Uterus (tissue), 4 donors: ENCODE data around the gene CSTF3. TPM values are rescaled to one million over a fixed set of nuclear protein-coding genes. Genes with fewer than 3 reads are reported as not detected.
"Not testable (repeated sequence)": the region's sequence is repeated elsewhere in the genome, so short reads cannot be mapped to it uniquely, and the experiment has no call there.

Source experiments
- DNase-seq, 2 donors: peaks; one replicate each; pipeline ENCODE4 v3.0.0-alpha.2; 2019 to 2020
- H3K27ac ChIP-seq, 2 donors: fragments of 200-600 bp; sonication (generic); 1 replicate in 1 of 2; 2 replicates in 1 of 2; pipeline ENCODE4 v1.5.1; 2016 to 2018
- H3K27me3 ChIP-seq, 2 donors: fragments of 200-600 bp; sonication (generic); one replicate each; pipeline ENCODE4 v1.5.1; 2018 to 2019; ENCODE audit warnings: control low read depth in 1 of 2
- H3K36me3 ChIP-seq, 2 donors: fragments of 200-600 bp; sonication (generic); one replicate each; pipeline ENCODE4 v1.5.1; 2019; ENCODE audit warnings: control low read depth in 1 of 2
- H3K4me1 ChIP-seq, 2 donors: fragments of 200-600 bp; sonication (generic); one replicate each; pipeline ENCODE4 v1.5.1; 2018 to 2019; ENCODE audit warnings: control low read depth in 1 of 2
- H3K4me3 ChIP-seq, 2 donors: fragments of 200-600 bp; sonication (generic); 1 replicate in 1 of 2; 2 replicates in 1 of 2; pipeline ENCODE4 v1.5.1; 2018 to 2019; ENCODE audit warnings: mild to moderate bottlenecking in 1 of 2
- H3K9me3 ChIP-seq, 2 donors: fragments of 200-600 bp; sonication (generic); one replicate each; pipeline ENCODE4 v1.5.1; 2019; ENCODE audit warnings: control low read depth in 1 of 2
- CTCF ChIP-seq, 4 experiments: fragments of 200-600 bp in 2 of 4; fragments of 450-650 bp in 2 of 4; sonication (generic) in 2 of 4; IDR thresholded peaks; one replicate each; pipeline ENCODE4 v1.5.1; 2016 to 2019; ENCODE audit warnings: antibody characterized with exemption in 4 of 4, mild to moderate bottlenecking in 2 of 4, moderate library complexity in 1 of 4
- POLR2A ChIP-seq, 2 donors: fragments of 450-650 bp; IDR thresholded peaks; one replicate each; pipeline ENCODE4 v1.6.1; 2016; ENCODE audit warnings: antibody characterized with exemption in 2 of 2, mild to moderate bottlenecking in 1 of 2, moderate library complexity in 1 of 2
- intact Hi-C: fragments of 100-400 bp; cut with DNase I; formaldehyde crosslinking; loops from one replicate; pipeline ENCODE4 v1.15.1; 2023; ENCODE audit warnings: low total_unique reads
- total RNA-seq, 4 donors: library from RNA; depleted of rRNA in 3 of 4; stranded (reverse); fragments of >200 nt in 3 of 4; gene quantifications; one replicate each; pipeline versions ENCODE4 v1.1.0 to v1.2.4, GENCODE V29; 2014 to 2023
- donor health status: DM: yes; HTN: yes; CAD: no.

CSTF3 gene
- total RNA-seq, 4 donors from 2014 or later, result 7.9 to 53.0 (median 19.0) TPM

- intact Hi-C loops, result no loop called here
- no peak for DNase-seq
- Histone ChIP-seq H3K4me3 (no peak overlapping the region), H3K36me3 (no peaks in the 10 kb centered on the region), H3K27me3 (no peaks in the 10 kb centered on the region), H3K4me1 (no peaks in the 10 kb centered on the region), H3K27ac (no peak overlapping the region), H3K9me3 (no peaks in the 10 kb centered on the region)
- TF ChIP-seq CTCF (IDR thresholded peaks at IDR 0.05) (no peak), POLR2A (IDR thresholded peaks at IDR 0.05) (no peak)
Measured at GRCh38 chr11:33133761-33134160, 27.5 kb downstream of the CSTF3 start.

GRCh38 chr11:33132510-33132909, 28.8 kb downstream of the CSTF3 start:
- Histone ChIP-seq H3K27me3 (no peaks in the 10 kb centered on the region), H3K4me1 (no peaks in the 10 kb centered on the region), H3K36me3 (no peaks in the 10 kb centered on the region), H3K9me3 (no peaks in the 10 kb centered on the region), H3K4me3 (no peak overlapping the region), H3K27ac (no peak overlapping the region)
- intact Hi-C loops, result no loop called here
- no peak for DNase-seq
- TF ChIP-seq POLR2A (IDR thresholded peaks at IDR 0.05) (no peak), CTCF (IDR thresholded peaks at IDR 0.05) (no peak)

GRCh38 chr11:33128739-33129138, 32.5 kb downstream of the CSTF3 start:
- H3K27me3 ChIP-seq, result no peaks in the 10 kb centered on the region
- H3K9me3 ChIP-seq, result no peaks in the 10 kb centered on the region
- H3K4me1 ChIP-seq, result no peaks in the 10 kb centered on the region
- TF ChIP-seq CTCF (IDR thresholded peaks at IDR 0.05) (no peak), POLR2A (IDR thresholded peaks at IDR 0.05) (no peak)
- H3K27ac ChIP-seq, result no peak overlapping the region
- intact Hi-C loops, result no loop called here
- DNase-seq, result no peak
- no peak overlapping the region for H3K4me3 ChIP-seq
- no peaks in the 10 kb centered on the region for H3K36me3 ChIP-seq

- no peaks in the 10 kb centered on the region for H3K9me3 ChIP-seq
- TF ChIP-seq CTCF (IDR thresholded peaks at IDR 0.05) (no peak), POLR2A (IDR thresholded peaks at IDR 0.05) (no peak)
- no peaks in the 10 kb centered on the region for H3K4me1 ChIP-seq
- H3K36me3 ChIP-seq, result no peaks in the 10 kb centered on the region
- H3K27ac ChIP-seq, result no peak overlapping the region
- H3K4me3 ChIP-seq, result no peak overlapping the region
- intact Hi-C loops, result no loop called here
- no peaks in the 10 kb centered on the region for H3K27me3 ChIP-seq
- DNase-seq, result no peak
Measured at GRCh38 chr11:33125611-33126010, 35.7 kb downstream of the CSTF3 start.

GRCh38 chr11:33125025-33125424, 36.3 kb downstream of the CSTF3 start:
- no peaks in the 10 kb centered on the region for H3K9me3 ChIP-seq
- H3K27ac ChIP-seq, result no peak overlapping the region
- TF ChIP-seq CTCF (IDR thresholded peaks at IDR 0.05), result no peak
- TF ChIP-seq POLR2A (IDR thresholded peaks at IDR 0.05), result no peak
- H3K27me3 ChIP-seq, result no peaks in the 10 kb centered on the region
- H3K36me3 ChIP-seq, result no peaks in the 10 kb centered on the region
- intact Hi-C loops, result no loop called here
- no peak overlapping the region for H3K4me3 ChIP-seq
- DNase-seq, result no peak
- H3K4me1 ChIP-seq, result no peaks in the 10 kb centered on the region

- H3K36me3 ChIP-seq, H3K4me1 ChIP-seq, H3K27me3 ChIP-seq, H3K27ac ChIP-seq, DNase-seq, intact Hi-C loops, H3K9me3 ChIP-seq, H3K4me3 ChIP-seq: not testable (repeated sequence)
Measured at GRCh38 chr11:33122696-33123095, 38.6 kb downstream of the CSTF3 start.
